ENCODE measurements around the gene UROC1. TPM values are rescaled to one million over a fixed set of nuclear protein-coding genes. Genes with fewer than 3 reads are reported as not detected.

Gene UROC1
- total RNA-seq, 1 experiment from 2014 or later = 0.02 TPM

- DNase-seq (ENCODE audit: low read depth) = no peak
Measured at GRCh38 chr3:126531051-126531330, 13.4 kb upstream of the UROC1 start.

- no peak for DNase-seq (ENCODE audit: low read depth)
Measured at GRCh38 chr3:126530171-126531050, 12.8 kb upstream of the UROC1 start.

DNA sequence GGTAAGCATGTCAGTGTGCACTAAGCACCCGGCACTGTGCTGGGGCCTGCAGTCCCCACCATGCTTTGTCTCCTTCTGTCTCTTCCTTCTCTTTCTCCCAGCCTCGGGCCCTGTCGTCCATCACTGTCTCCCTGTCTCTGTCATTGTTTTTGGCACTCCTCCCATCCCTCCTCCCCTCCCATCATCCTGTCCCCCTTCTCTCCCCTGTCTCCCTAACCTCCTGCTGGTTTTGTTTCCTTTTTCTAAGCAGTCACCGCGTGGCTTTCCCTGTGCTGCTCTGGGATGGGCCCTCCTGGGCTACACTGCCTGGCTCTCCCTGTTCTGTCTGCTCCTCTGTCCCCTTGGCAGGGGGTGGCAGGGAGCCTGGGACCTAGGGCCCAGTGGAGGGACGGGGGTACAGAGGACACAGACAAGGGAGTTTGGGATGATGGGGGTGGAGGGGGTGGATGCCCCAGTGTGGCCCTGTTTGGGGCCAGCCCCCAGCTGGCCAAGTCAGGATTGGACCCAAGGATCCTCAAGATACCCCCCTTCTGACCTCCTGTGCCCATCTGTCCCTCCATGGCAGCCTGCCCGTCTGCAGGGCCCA, 12.1 kb upstream of the UROC1 start:
- DNase-seq (ENCODE audit: low read depth) = no peak

GRCh38 chr3:126528800-126529541, 11.4 kb upstream of the UROC1 start:
- DNase-seq (ENCODE audit: low read depth) = no peak

GRCh38 chr3:126528419-126528799, 10.8 kb upstream of the UROC1 start:
- DNase-seq (ENCODE audit: low read depth) = no peak

DNA sequence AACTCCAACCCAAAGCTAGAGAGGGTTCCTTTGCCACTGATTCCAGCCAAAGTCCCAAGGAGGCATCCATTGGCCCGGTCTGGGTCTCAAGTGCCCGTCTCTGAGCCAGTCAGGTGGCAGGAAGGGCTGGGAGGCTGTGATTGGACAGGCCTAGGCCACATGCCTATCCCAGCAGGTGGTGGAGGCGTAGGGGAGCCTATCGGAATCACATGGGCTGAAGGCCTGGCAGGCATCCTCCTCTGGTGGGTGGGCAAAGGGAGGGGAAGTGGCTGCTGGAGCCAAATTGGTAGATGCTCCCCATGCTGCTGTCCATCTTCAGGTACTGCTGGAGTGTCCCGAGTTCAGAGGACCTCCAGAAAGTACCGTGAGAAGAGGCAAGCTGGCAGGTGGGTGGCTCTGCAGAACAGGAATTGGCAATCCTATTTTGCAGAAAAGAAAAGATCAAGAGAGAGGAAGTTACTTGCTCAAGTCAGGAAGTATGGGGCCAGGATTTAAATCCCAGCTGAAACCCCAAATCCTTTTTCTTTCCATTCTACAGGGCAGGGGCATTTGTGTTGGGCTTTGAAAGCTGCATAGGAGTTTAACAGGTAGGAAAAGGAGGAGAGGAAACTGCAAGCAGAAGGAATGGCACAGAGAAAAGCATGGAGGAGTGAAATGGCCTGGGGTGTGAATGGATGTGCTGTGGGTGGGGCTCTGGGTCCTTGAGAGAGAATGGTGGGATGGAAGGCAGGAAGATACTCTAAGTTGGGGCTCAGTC, 10.1 kb upstream of the UROC1 start:
- DNase-seq (ENCODE audit: low read depth) = no peak

- no peak for DNase-seq (ENCODE audit: low read depth)
Measured at GRCh38 chr3:126527006-126527405, 9.4 kb upstream of the UROC1 start.

DNA sequence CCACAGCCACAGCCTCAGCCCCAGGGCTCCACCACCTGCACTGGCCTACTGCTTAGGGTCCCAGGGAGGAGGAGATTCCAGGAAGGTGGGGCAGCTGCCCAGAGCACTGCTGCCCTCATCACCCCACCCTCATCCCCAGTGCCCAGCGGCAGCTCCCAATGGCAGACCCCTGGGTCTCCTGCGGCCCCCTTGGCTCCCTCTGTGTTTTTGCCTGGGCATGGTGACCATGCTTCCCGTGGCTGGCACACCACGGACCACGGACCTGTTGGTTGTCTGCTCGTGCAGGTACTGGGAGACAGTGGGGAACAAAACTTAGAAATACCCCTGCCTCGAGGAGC, 9.1 kb upstream of the UROC1 start:
- no peak for DNase-seq (ENCODE audit: low read depth)

- DNase-seq (ENCODE audit: low read depth) = no peak
Measured at GRCh38 chr3:126525853-126526667, 8.5 kb upstream of the UROC1 start.

DNA sequence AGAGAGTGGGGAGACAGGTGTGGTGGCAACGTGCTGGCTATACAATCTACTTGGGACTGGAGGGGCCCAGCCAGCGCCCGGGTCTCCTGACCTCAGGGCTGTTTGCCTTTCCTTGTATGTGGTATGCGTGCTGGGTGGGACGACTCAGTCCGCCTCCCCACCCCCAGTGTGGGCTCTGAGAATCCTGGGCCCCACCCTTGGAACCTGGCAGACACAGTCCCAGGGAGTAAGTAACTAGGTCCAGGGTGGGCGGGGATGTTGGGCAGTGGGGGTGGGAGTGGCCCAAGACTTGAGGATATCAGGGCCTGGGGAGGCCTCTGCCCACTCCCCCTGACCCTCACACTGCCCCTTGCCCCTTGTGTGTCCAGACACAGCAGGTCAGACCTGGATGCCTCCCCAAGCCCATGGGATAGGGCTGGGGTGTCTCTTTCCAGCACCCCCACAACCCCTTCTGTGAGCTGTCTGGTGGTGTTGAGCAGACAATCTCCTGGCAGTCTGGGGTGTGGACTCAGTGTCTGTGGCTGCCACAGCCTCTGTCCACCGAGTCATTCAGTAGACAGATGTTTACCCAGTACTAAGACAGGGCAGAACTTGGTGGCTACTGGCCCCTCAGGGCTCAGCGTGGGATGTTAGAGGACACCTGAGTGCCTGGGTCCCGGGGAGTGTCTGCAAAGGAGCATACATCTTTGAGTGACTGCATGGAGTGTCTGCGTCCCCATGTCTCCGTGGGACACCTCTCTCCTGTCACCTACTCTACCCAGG, 7.7 kb upstream of the UROC1 start:
- DNase-seq (ENCODE audit: low read depth) = no peak

DNA sequence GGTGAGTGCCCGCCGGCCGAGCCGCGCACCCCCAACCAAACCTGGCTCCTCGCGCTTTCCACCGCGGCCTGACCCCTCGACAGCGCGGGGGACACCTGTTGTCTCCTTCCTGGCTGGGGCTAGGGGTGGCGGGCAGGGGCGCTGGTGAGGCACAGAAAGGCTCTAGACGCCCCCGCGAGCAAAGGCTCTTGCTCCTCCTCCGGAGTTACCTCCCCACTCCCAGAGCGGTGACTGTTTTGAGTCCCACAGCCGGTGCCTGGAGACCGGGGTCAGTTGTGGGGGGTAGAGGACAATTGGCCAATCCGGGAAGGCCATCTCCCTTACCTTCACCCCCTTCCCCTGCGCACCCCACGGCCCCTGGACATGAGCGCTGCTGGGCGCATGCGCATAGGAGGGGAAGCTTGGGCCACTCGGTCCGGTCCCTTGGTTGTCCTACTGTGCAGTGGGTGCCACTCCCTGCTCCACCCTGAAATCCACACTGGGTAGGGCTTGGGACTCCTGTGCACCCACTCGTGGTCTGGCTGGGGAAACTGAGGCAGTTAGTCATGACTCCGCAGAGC, 6.9 kb upstream of the UROC1 start:
- no peak for DNase-seq (ENCODE audit: low read depth)

DNA sequence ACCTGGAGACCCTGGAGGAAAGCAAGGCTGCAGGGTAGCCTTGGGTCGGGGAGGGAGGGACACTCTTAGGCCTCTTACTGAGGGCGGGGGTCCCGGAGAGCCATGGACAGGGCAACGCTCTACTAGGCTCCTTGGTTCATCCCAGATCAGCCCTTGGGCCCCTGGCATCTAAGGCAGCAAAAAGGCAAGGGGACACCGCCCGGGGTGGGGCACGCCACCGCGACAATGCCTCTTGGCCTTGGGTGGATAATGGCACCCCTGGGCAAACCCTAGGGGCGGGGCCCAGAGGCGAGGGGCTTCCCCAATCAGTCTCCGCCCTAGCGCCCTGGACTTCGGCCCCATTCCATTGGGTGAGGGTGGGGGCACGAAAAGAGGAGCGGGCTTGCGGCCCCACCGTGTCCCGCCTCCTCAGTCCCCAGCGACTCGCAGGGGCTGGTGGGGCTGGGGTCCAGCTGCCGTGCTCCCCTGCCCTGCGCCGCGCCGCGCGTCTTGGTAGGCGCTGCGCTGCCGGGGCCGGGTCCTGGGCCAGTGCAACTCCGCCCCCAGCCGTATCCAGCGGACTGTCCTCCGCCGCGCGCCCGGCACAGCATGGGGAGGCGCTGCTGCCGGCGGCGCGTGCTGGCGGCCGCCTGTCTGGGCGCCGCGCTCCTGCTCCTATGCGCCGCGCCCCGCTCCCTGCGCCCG, 6.3 kb upstream of the UROC1 start, which contains the start of gene CHST13:
CHST13 (plus strand) TSS at position 411 of the 684 bp plus-strand sequence; CDS start at position 589, 178 bp downstream.
- DNase-seq (ENCODE audit: low read depth) = peak; percentile 49

DNA sequence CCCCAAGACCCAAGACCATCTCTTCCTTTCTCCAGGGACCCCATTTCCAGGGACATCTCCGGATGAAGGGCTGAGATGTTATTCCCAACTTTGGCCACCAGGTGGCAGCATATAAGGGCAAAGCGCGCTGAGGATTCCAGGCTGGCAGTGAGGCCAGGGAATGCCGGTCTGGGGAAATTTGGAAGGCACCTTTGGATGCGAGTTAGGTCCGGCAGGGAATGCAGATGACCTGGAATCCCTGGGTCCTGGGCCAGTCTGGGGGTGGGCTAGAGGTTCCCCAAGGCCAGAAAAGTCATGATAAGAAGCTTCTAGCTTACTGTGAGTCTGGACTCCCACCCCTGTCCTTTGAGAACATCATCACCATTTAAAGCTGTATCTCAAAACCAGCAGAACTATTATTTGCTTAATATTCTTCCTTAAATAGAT, 4.8 kb upstream of the UROC1 start:
- peak; percentile 54 for DNase-seq (ENCODE audit: low read depth)

DNA sequence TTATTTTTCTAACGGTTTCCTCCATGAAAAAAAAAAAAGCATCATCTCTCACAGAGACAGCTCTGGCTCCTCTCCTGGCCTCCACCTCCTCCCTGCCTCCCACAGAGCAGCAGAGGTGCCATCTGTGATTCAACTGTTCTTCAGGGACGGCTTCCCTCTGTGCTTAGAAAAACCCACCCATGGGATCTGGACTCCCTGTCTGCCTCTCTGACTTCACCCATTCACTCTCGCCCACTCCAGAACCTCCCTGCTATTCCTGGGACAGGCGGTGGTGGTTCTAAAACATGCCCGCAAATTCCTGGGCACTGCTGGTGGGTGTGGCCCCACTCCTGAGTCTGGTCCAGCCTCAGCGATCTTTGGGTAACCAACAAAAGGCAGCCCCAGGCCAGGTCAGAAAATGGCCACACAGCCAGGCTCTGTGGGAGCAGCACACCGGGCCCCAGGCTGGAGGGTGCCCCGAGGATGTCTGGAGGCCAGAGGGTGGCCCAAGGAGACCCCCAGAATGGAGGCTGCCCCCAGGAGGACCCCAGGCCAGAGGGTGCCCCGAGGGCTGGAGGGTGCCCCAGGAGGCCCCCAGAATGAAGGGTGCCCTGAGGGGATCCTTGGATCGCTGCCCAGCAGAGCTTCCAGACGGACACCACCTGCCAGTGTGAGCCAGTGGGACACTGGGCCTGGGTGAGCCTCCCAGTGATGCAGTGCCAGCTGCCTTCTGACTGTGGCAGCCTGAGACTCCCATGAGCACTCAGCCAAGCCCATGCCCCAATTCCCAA, 3.7 kb upstream of the UROC1 start:
- DNase-seq (ENCODE audit: low read depth) = no peak

DNA sequence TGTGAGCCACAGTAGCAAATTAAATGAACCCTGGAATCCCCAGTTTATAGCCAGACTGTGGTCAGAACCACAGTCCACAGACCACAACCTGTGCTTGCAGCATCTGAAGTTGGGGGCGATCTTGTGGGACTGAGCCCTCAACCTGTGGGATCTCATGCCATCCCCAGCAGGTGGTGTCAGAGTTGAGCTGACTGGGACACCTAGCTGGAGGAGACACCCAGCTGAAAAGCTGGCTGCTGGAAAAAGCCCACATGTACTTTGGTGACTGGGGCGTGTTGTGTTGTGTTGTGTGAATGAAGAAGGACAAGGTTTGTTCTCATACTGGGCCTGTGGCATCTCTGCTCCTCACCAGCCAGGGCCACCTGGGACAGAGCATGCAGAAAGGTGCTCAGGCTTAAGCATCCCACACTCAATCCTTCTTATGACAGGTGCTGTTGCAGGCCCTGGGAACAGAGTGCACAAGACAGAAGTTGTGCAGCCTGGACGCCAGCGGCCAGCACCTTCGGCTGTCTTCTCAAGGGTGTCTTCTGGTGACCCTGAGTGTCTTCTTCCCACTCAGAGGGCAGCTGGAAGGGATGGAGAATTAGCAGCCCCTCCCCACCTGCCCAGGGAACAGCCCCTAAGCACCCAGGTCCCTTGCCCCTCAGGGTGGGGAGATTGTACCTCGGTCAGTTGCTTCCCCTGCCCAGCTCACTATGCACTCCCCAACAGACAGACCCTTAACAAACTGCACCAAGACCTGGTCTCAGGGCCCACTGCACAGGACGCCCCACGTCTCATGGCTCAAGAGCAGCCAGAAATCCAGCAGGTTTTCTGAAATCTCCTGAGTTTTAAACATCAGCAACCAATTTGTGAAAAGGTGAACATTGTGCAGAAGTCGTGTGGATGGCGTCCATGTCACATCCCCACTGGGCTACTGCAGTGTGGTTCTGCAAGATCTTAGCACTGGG, 2.2 kb upstream of the UROC1 start:
- no peak for DNase-seq (ENCODE audit: low read depth)

DNA sequence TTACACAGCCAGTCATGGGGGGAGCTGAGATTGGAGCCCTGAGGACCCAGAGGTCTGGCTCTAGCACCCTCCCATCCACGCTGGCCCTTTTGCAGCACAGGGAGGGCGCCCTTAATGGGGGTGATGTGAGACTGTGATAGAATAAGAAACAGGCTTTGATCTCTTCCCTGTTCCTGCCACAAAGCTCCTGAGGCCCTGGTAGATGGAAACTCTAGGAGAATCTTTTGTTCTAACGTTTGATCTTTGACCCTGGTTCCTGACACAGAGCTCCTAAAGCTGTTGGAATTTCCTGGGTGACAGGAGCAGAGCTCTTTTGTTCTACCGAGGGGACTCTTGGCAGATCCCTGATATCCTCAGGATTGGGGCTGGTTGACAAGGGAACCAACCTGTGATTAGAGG, 1.2 kb upstream of the UROC1 start:
- DNase-seq (ENCODE audit: low read depth) = no peak

- no peak for DNase-seq (ENCODE audit: low read depth)
Measured at GRCh38 chr3:126517986-126518778, 609 bp upstream of the UROC1 start.

Data from M059J (cell line).